ENCODE measurements around the gene ABCA12. TPM values are rescaled to one million over a fixed set of nuclear protein-coding genes. Genes with fewer than 3 reads are reported as not detected.

The ABCA12 gene
- total RNA-seq, 4 donors from 2014 or later, result not detected

DNA sequence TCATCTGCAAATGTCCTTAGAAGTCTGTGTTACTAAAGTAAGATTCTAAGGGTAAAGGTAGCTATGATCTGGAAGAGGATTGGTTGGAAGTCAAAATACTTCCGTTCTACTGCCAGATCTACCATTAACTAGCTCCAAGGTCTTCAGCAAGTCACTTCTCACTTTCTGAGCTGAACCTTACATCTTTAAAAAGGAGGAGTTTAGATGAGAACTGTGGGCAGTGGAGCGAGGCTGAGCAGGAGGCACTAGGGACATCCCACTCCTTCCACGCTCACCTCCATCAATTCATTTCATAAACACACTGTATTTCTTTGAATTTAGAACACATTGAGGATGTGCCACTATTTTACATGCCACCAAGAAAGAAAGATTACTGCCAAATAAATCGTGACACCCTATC, 143.0 kb downstream of the ABCA12 start:
- Histone ChIP-seq H3K27me3 (no peaks in the 10 kb centered on the region), H3K4me3 (no peak overlapping the region), H3K27ac (replicated peaks in 1 of 4) (no peak overlapping the region), H3K9me3 (no peaks in the 10 kb centered on the region), H3K36me3 (no peaks in the 10 kb centered on the region), H3K4me1 (no peaks in the 10 kb centered on the region)
- TF ChIP-seq POLR2A (IDR thresholded peaks at IDR 0.05; ENCODE audit: low read depth), result no peak
- no peak for TF ChIP-seq POLR2AphosphoS5 (IDR thresholded peaks at IDR 0.05)
- TF ChIP-seq, protein P1, sequence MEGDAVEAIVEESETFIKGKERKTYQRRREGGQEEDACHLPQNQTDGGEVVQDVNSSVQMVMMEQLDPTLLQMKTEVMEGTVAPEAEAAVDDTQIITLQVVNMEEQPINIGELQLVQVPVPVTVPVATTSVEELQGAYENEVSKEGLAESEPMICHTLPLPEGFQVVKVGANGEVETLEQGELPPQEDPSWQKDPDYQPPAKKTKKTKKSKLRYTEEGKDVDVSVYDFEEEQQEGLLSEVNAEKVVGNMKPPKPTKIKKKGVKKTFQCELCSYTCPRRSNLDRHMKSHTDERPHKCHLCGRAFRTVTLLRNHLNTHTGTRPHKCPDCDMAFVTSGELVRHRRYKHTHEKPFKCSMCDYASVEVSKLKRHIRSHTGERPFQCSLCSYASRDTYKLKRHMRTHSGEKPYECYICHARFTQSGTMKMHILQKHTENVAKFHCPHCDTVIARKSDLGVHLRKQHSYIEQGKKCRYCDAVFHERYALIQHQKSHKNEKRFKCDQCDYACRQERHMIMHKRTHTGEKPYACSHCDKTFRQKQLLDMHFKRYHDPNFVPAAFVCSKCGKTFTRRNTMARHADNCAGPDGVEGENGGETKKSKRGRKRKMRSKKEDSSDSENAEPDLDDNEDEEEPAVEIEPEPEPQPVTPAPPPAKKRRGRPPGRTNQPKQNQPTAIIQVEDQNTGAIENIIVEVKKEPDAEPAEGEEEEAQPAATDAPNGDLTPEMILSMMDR (IDR thresholded peaks at IDR 0.05), result no peak
- no peak for TF ChIP-seq EP300 (IDR thresholded peaks at IDR 0.05)
- no peak for DNase-seq (ENCODE audit: extremely low spot score)
- whole genome bisulfite sequencing, result 85% methylated on average over 4 of the region's 4 CpGs
- intact Hi-C loops (cut with DNase I), result no loop called here

DNA sequence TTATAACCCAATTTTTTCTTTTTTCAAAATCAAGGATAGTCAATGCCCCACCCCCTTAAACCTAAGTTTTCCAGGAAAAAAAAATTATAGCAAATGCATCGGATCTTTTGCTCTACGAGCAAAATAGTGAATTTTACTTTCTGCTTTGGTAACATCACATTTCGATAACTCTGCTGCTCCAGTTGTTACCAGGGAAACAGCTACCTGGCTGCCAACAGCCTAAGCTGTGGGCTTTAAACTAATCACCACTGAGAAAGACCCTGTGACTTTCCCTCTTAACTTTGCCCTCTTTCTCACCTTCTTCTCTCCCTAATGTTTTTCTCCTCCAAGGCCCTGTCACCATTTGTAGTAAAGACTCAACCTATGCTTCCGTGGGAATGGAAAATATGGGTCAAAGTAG, 145.5 kb downstream of the ABCA12 start:
- DNase-seq (ENCODE audit: extremely low spot score), result no peak
- 81% methylated on average over 4 of the region's 4 CpGs for WGBS
- TF ChIP-seq POLR2A (IDR thresholded peaks at IDR 0.05; ENCODE audit: low read depth) (no peak), EP300 (IDR thresholded peaks at IDR 0.05) (no peak), POLR2AphosphoS5 (IDR thresholded peaks at IDR 0.05) (no peak)
- TF ChIP-seq, protein P1 (IDR thresholded peaks at IDR 0.05), result no peak
- intact Hi-C loops (cut with DNase I), result no loop called here
- no peak overlapping the region for H3K4me3 ChIP-seq
- no peaks in the 10 kb centered on the region for H3K4me1 ChIP-seq
- H3K9me3 ChIP-seq, result no peaks in the 10 kb centered on the region
- H3K36me3 ChIP-seq, result no peaks in the 10 kb centered on the region
- H3K27ac ChIP-seq (replicated peaks in 1 of 4), result no peak overlapping the region
- no peaks in the 10 kb centered on the region for H3K27me3 ChIP-seq

DNA sequence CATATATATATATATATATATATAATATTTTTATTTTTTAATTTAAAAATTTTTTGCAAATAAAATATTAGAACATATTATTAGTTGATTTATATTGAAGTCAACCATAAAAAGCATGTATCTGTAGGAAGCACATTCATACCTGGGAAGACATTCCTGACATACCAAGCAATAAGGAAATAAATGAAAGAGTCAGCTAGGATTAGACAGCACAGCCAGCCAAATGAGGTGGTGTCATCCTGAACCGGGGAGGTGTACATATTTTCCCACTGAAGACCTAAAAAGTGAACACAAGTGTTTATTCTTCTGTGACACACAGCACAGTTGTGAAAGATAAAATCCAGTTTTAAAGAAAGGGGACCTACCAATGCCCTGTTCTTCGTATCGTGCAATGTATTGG, 149.2 kb downstream of the ABCA12 start:
- intact Hi-C loops (cut with DNase I), result no loop called here
- no peak overlapping the region for H3K4me3 ChIP-seq
- H3K36me3 ChIP-seq, result no peaks in the 10 kb centered on the region
- H3K27ac ChIP-seq (replicated peaks in 1 of 4), result no peak overlapping the region
- DNase-seq (ENCODE audit: extremely low spot score), result no peak
- TF ChIP-seq EP300 (IDR thresholded peaks at IDR 0.05) (no peak), POLR2A (IDR thresholded peaks at IDR 0.05; ENCODE audit: low read depth) (no peak), POLR2AphosphoS5 (IDR thresholded peaks at IDR 0.05) (no peak)
- TF ChIP-seq, protein P1 (IDR thresholded peaks at IDR 0.05), result no peak
- H3K27me3 ChIP-seq, result no peaks in the 10 kb centered on the region
- no peaks in the 10 kb centered on the region for H3K4me1 ChIP-seq
- WGBS, result 76% methylated on average over 3 of the region's 3 CpGs
- no peaks in the 10 kb centered on the region for H3K9me3 ChIP-seq

DNA sequence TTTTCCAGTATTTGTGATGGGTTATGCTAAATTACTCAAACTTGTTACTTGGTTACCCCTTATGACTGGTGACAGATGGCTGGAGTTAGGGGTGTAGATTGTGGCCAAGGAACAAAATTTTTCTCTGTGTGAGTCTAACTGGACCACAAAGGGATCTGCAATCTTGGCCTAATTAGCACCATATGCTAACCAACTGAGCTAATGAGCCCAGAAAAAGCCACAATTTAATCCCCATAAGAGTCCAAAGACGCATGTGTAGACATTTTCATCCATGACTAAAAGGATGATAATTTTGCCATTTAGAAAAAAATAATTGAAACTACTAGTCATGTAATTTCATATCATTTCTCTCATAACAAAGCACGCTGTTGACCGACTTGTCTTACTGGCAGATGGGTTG, 151.2 kb downstream of the ABCA12 start:
- intact Hi-C loops (cut with DNase I), result no loop called here
- TF ChIP-seq POLR2A (IDR thresholded peaks at IDR 0.05; ENCODE audit: low read depth) (no peak), POLR2AphosphoS5 (IDR thresholded peaks at IDR 0.05) (no peak), EP300 (IDR thresholded peaks at IDR 0.05) (no peak)
- TF ChIP-seq, protein P1 (IDR thresholded peaks at IDR 0.05), result no peak
- no peaks in the 10 kb centered on the region for H3K36me3 ChIP-seq
- no peak overlapping the region for H3K4me3 ChIP-seq
- H3K9me3 ChIP-seq, result no peaks in the 10 kb centered on the region
- DNase-seq (ENCODE audit: extremely low spot score), result no peak
- no peak overlapping the region for H3K27ac ChIP-seq (replicated peaks in 1 of 4)
- no peaks in the 10 kb centered on the region for H3K4me1 ChIP-seq
- WGBS, result 95% methylated on average over 3 of the region's 3 CpGs
- H3K27me3 ChIP-seq, result no peaks in the 10 kb centered on the region

DNA sequence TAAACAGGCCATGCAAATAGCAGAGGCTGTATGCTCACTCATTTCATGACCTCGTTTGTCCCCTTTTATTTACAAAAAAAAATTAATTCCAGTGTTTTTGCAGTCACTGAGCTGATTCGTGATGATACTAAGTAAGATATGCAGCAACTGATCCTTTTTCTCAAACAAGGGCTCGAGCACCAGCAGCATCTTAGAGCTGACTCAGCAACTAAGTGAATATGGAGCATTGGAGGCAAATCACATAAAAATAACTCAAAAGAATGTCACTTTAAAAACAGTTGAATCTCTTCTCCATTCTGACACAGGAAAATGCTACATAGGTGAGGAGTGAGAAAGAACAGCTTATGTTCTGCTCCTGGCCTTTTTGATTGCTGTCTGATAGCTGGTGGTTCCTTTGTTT, 152.8 kb downstream of the ABCA12 start:
- DNase-seq (ENCODE audit: extremely low spot score), result no peak
- no peaks in the 10 kb centered on the region for H3K4me1 ChIP-seq
- no peak overlapping the region for H3K27ac ChIP-seq (replicated peaks in 1 of 4)
- WGBS, result 38% methylated on average over 3 of the region's 3 CpGs
- TF ChIP-seq POLR2AphosphoS5 (IDR thresholded peaks at IDR 0.05) (no peak), POLR2A (IDR thresholded peaks at IDR 0.05; ENCODE audit: low read depth) (no peak), EP300 (IDR thresholded peaks at IDR 0.05) (no peak)
- TF ChIP-seq, protein P1 (IDR thresholded peaks at IDR 0.05), result no peak
- H3K4me3 ChIP-seq, result no peak overlapping the region
- no peaks in the 10 kb centered on the region for H3K27me3 ChIP-seq
- no peaks in the 10 kb centered on the region for H3K9me3 ChIP-seq
- no peaks in the 10 kb centered on the region for H3K36me3 ChIP-seq
- intact Hi-C loops (cut with DNase I), result no loop called here

Data from esophagus muscularis mucosa (tissue), 4 donors.